Fibroblast of lung (primary cell): Measurements from ENCODE around the gene COL18A1.

Experiments
- EZH2 ChIP-seq: IDR thresholded peaks from 2 replicates; pipeline ENCODE4 v1.5.1; 2012; ENCODE audit warnings: low read length, control low read depth, mild to moderate bottlenecking; ENCODE audit errors: missing control alignments
- TF ChIP-seq, protein P1 (sequence below), 2 donors: IDR thresholded peaks in 1 of 2; conservative IDR thresholded peaks in 1 of 2; 1 replicate in 1 of 2; 2 replicates in 1 of 2; pipeline ENCODE4 v1.5.1; 2011 to 2012; ENCODE audit warnings: low read length in 2 of 2, control low read depth in 1 of 2, inconsistent platforms in 1 of 2, low read depth in 1 of 2, mild to moderate bottlenecking in 1 of 2

GRCh38 chr21:45509566-45510465 lies 104.9 kb downstream of the COL18A1 start:
- TF ChIP-seq, protein P1, sequence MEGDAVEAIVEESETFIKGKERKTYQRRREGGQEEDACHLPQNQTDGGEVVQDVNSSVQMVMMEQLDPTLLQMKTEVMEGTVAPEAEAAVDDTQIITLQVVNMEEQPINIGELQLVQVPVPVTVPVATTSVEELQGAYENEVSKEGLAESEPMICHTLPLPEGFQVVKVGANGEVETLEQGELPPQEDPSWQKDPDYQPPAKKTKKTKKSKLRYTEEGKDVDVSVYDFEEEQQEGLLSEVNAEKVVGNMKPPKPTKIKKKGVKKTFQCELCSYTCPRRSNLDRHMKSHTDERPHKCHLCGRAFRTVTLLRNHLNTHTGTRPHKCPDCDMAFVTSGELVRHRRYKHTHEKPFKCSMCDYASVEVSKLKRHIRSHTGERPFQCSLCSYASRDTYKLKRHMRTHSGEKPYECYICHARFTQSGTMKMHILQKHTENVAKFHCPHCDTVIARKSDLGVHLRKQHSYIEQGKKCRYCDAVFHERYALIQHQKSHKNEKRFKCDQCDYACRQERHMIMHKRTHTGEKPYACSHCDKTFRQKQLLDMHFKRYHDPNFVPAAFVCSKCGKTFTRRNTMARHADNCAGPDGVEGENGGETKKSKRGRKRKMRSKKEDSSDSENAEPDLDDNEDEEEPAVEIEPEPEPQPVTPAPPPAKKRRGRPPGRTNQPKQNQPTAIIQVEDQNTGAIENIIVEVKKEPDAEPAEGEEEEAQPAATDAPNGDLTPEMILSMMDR (conservative IDR thresholded peaks at IDR 0.05 in 1 of 2, IDR thresholded peaks at IDR 0.05 in 1 of 2; ENCODE audit: low read depth in 1 of 2, low read length in 2 of 2): no peak
- TF ChIP-seq EZH2: no peak
